CD4-positive, CD25-positive, alpha-beta regulatory T cell (primary cell): ENCODE data around the gene ABCC4. TPM values are rescaled to one million over a fixed set of nuclear protein-coding genes. Genes with fewer than 3 reads are reported as not detected.

Experiments
- ATAC-seq, 2 donors: fragments of 150-1000 bp; cut with Tn5 transposase; one replicate each; pipeline ENCODE4 v1.10.0; 2021; ENCODE audit warnings: low read depth in 2 of 2, moderate number of reproducible peaks in 2 of 2, moderate library complexity in 1 of 2
- DNase-seq, 3 donors: peaks; one replicate each; pipeline versions ENCODE4 v3.0.0 to v3.0.0-alpha.2; 2012 to 2022; ENCODE audit warnings: mixed read lengths in 1 of 3
- H3K27ac ChIP-seq: one replicate; pipeline ENCODE4 v1.7.0; 2013; ENCODE audit warnings: mild to moderate bottlenecking, low read length; ENCODE audit not compliant: insufficient read depth, poor library complexity, severe bottlenecking
- H3K27me3 ChIP-seq: one replicate; pipeline ENCODE4 v1.7.0; 2013; ENCODE audit warnings: low read length; ENCODE audit not compliant: control insufficient read depth, insufficient read depth
- H3K36me3 ChIP-seq: one replicate; pipeline ENCODE4 v1.7.0; 2013; ENCODE audit warnings: mild to moderate bottlenecking, low read length, moderate library complexity; ENCODE audit not compliant: control insufficient read depth, insufficient read depth
- H3K4me1 ChIP-seq: 2 replicates; pipeline ENCODE4 v1.7.0; 2013; ENCODE audit warnings: mild to moderate bottlenecking, low read length; ENCODE audit not compliant: insufficient read depth, control insufficient read depth, poor library complexity, severe bottlenecking
- H3K4me3 ChIP-seq: one replicate; pipeline ENCODE4 v1.7.0; 2013; ENCODE audit warnings: low read depth, mild to moderate bottlenecking, low read length, moderate library complexity
- H3K9me3 ChIP-seq, 2 experiments: 1 replicate in 1 of 2; 2 replicates in 1 of 2; pipeline ENCODE4 v1.7.0; 2013; ENCODE audit warnings: low read length in 2 of 2, mild to moderate bottlenecking in 1 of 2, moderate library complexity in 1 of 2; ENCODE audit not compliant: control insufficient read depth in 2 of 2
- H3K27ac Mint-ChIP-seq, 3 donors: one replicate each; pipeline ENCODE4 v1.8.0; 2020 to 2022; ENCODE audit warnings: mild to moderate bottlenecking in 3 of 3, mixed read lengths in 3 of 3, moderate library complexity in 2 of 3
- H3K27me3 Mint-ChIP-seq: one replicate; pipeline ENCODE4 v1.8.0; 2022; ENCODE audit warnings: mild to moderate bottlenecking, mixed read lengths
- H3K36me3 Mint-ChIP-seq: one replicate; pipeline ENCODE4 v1.8.0; 2020; ENCODE audit warnings: mixed read lengths
- H3K4me1 Mint-ChIP-seq, 4 donors: one replicate each; pipeline ENCODE4 v1.8.0; 2020 to 2022; ENCODE audit warnings: mixed read lengths in 4 of 4, mild to moderate bottlenecking in 1 of 4
- H3K4me3 Mint-ChIP-seq, 4 donors: one replicate each; pipeline ENCODE4 v1.8.0; 2020 to 2022; ENCODE audit warnings: mild to moderate bottlenecking in 4 of 4, mixed read lengths in 4 of 4, moderate library complexity in 3 of 4
- H3K9me3 Mint-ChIP-seq, 7 donors: one replicate each; pipeline ENCODE4 v1.8.0; 2020 to 2022; ENCODE audit warnings: mixed read lengths in 7 of 7, mild to moderate bottlenecking in 3 of 7, moderate library complexity in 2 of 7
- polyA plus RNA-seq, 4 donors: library from polyadenylated mRNA; unstranded; fragments of 300-500 nt; fragmentation: Illumina TruSeq; gene quantifications; one replicate each; pipeline ENCODE4 v1.2.3, GENCODE V29; 2021
- total RNA-seq: library from RNA; stranded (reverse); gene quantifications from one replicate; pipeline ENCODE4 v1.2.3, GENCODE V29; 2022

Gene ABCC4
- total and polyA plus RNA-seq, 5 donors from 2014 or later: 3.9 to 13.2 (median 6.8) TPM

DNA sequence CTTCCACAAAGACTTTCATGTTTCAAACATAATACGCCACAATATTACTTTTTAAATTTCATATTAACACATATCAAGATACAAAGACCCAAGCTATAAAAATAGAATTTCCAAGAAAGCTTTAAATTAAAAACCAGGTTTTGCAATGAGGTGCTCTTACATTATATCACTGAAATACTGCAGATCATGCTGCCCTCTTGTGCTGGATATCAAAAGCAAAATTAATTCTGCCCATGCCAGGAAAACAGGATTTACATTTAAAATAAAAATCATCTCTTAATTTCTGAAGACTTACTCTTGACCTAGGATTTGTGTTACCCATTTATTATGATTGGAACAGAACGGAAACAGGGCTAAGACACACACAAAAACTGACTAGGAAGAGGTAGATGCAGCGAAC lies 145.0 kb downstream of the ABCC4 start:
- Mint-ChIP-seq H3K36me3 (peaks cover 21% of the 10 kb centered on the region), H3K4me1 (peaks cover 4 to 21% (median 17%) of the 10 kb centered on the region in 4 donors), H3K9me3 (no peaks in the 10 kb centered on the region), H3K4me3 (no peak overlapping the region), H3K27me3 (no peaks in the 10 kb centered on the region), H3K27ac (no peak overlapping the region)
- Histone ChIP-seq H3K4me1 (no peaks in the 10 kb centered on the region), H3K36me3 (peaks cover 15% of the 10 kb centered on the region), H3K4me3 (no peak overlapping the region), H3K9me3 (no peaks in the 10 kb centered on the region), H3K27me3 (no peaks in the 10 kb centered on the region), H3K27ac (no peak overlapping the region)
- ATAC-seq (no peak), DNase-seq (peak in 1 of 3 donors; percentile 18)

DNA sequence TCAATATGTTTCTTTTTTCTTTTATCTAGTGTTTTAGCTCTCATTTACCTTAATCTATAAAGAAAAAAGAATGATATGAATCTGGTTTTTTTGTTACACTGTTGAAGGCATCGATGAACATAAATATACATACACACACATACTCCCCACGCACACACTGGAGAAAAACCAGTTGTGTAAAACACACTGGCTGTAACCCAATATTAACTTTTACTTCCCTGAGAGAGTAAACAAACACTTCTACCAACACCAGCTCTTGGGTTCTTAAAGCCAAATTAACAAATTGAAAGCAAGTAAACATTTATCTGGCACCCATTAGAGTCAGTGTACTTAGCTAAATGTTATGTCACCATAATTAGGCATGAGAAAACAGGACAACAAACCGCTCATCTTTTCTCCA lies 145.7 kb downstream of the ABCC4 start:
- no peak overlapping the region for H3K27ac Mint-ChIP-seq
- no peaks in the 10 kb centered on the region for H3K27me3 Mint-ChIP-seq
- Histone ChIP-seq H3K27me3 (no peaks in the 10 kb centered on the region), H3K4me3 (no peak overlapping the region), H3K9me3 (no peaks in the 10 kb centered on the region), H3K27ac (no peak overlapping the region), H3K36me3 (peaks cover 11% of the 10 kb centered on the region), H3K4me1 (no peaks in the 10 kb centered on the region)
- no peak overlapping the region for H3K4me3 Mint-ChIP-seq
- H3K9me3 Mint-ChIP-seq: no peaks in the 10 kb centered on the region
- peaks cover 9 to 21% (median 17%) of the 10 kb centered on the region in 4 donors for H3K4me1 Mint-ChIP-seq
- no peak for ATAC-seq
- peaks cover 25% of the 10 kb centered on the region for H3K36me3 Mint-ChIP-seq
- no peak for DNase-seq

DNA sequence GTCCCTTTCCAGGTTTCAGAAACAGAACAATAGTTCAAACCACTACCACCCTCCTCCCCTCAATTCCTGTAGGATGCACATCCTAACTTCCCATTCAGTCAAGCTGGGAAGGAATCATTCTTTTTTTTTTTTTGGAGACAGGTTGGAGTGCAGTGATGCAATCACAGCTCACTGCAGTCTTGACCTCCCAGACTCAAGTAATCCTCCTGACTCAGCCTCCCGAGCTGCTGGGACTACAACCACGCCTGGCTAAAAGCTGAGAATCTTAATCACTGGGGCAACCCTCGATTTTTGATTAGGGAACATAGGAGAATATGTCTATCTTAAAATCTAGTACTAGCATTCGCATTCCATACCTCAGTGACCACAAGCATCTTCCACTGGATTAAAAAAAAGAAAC lies 146.2 kb downstream of the ABCC4 start:
- Mint-ChIP-seq H3K27ac (no peak overlapping the region), H3K9me3 (no peaks in the 10 kb centered on the region), H3K36me3 (peaks cover 21% of the 10 kb centered on the region), H3K4me1 (peaks cover 11 to 21% (median 17%) of the 10 kb centered on the region in 4 donors), H3K4me3 (no peak overlapping the region), H3K27me3 (no peaks in the 10 kb centered on the region)
- Histone ChIP-seq H3K27ac (no peak overlapping the region), H3K4me3 (no peak overlapping the region), H3K4me1 (no peaks in the 10 kb centered on the region), H3K36me3 (peaks cover 7% of the 10 kb centered on the region), H3K9me3 (no peaks in the 10 kb centered on the region), H3K27me3 (no peaks in the 10 kb centered on the region)
- DNase-seq (no peak), ATAC-seq (no peak)

DNA sequence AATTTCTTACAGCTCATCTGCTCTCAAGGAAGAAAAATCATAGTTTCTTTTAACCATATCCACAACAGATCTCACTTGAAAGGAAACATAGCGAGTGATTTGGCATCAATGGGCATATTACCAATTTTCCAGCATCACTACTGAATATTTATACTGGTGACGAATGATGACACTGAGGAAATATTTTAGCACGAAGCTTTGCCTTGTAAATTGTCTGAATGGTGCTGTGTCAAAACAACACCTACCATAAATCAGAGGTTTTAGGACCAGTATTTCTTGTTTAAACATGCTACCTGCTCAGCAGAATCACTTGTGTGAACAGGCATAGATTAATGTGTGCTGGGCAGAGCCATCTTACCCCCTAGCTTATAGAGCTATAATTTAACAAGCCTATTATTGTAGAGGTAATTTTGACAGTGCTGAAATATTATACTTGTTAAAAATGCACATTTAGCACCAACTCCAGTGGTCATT lies 146.8 kb downstream of the ABCC4 start:
- Mint-ChIP-seq H3K4me3 (peak overlapping the region in 1 of 4 donors; percentile 33), H3K27me3 (no peaks in the 10 kb centered on the region), H3K9me3 (no peaks in the 10 kb centered on the region), H3K36me3 (peaks cover 16% of the 10 kb centered on the region), H3K27ac (peak overlapping the region in 2 of 3 donors; percentile 5 to 56), H3K4me1 (peaks cover 11 to 21% (median 17%) of the 10 kb centered on the region in 4 donors)
- no peak for ATAC-seq
- Histone ChIP-seq H3K27ac (no peak overlapping the region), H3K36me3 (peaks cover 2% of the 10 kb centered on the region), H3K4me1 (no peaks in the 10 kb centered on the region), H3K9me3 (no peaks in the 10 kb centered on the region), H3K27me3 (no peaks in the 10 kb centered on the region), H3K4me3 (no peak overlapping the region)
- DNase-seq: no peak

DNA sequence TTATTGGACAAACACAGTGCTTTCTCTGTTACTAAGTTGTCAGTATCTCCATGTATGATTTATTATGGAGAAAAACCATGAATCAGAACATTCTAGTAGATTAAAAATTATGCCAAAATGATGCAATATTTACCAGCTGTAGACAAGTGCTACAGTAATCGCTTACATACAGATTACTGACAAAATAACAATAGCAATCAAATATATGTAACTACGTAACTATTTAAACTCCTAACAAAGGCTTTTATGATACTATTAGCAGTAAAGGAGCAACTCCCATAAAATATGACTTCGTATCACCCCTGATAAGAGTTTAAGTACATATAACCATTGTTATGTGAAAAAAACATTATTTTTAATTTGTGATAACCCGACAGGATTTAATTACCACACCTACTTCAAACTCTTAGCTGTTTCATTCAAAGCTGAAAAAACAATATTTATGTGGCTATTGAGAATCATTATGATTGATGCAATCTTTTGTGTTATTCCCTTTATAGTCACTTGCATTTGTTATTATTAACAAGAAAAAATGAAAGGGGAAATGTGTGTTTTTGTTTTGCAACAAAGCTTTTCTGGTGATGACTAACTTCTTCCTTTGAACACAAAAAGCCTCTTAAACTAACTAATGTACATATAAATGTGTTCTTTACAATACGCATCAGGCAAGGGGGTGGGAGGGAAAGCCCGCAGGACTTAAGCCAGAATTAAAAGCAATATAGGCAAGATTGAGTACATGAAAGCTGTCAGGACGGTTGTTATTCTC lies 147.4 kb downstream of the ABCC4 start:
- no peaks in the 10 kb centered on the region for H3K9me3 ChIP-seq
- DNase-seq (no peak), ATAC-seq (no peak)
- peak overlapping the region in 2 of 3 donors; percentile 5 to 56 for H3K27ac Mint-ChIP-seq
- no peak overlapping the region for H3K27ac ChIP-seq
- H3K27me3 ChIP-seq: no peaks in the 10 kb centered on the region
- H3K36me3 ChIP-seq: no peaks in the 10 kb centered on the region
- peak overlapping the region in 1 of 4 donors; percentile 33 for H3K4me3 Mint-ChIP-seq
- no peaks in the 10 kb centered on the region for H3K9me3 Mint-ChIP-seq
- H3K4me3 ChIP-seq: no peak overlapping the region
- H3K36me3 Mint-ChIP-seq: peaks cover 16% of the 10 kb centered on the region
- no peaks in the 10 kb centered on the region for H3K4me1 ChIP-seq
- H3K4me1 Mint-ChIP-seq: peaks cover 11 to 21% (median 17%) of the 10 kb centered on the region in 4 donors
- H3K27me3 Mint-ChIP-seq: no peaks in the 10 kb centered on the region

DNA sequence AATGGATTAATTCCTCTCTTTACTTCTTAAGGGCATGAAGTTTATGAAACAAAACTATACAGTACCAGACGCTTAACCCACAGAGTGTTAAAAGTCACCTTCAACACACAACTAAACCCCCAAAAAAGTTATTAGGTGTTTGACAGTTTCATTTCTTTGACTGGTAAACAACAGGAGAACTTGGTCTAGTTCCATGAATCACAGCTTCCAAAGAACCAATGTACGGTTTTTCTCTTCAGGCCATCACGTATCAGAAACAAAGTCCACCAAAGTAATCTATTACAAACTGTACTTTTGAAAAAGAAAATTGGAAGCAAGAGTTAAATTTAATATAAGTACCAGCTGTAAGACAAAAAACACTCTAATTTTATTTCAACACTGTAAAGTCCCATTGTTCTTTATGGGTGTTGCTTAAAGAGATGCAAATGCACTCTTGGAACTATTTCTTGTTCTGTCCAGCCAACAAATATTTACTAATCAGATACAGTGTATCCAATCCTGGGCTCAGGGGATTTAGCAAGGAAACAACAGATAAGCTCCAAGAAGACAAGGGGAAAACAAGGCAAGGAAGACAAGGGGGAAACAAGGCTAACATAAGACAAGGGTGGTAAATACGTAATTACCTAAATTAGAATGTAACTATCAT lies 149.2 kb downstream of the ABCC4 start:
- Mint-ChIP-seq H3K27ac (no peak overlapping the region), H3K4me1 (peaks cover 11 to 24% (median 18%) of the 10 kb centered on the region in 4 donors), H3K27me3 (no peaks in the 10 kb centered on the region), H3K4me3 (no peak overlapping the region), H3K36me3 (peaks cover 19% of the 10 kb centered on the region), H3K9me3 (no peaks in the 10 kb centered on the region)
- H3K27me3 ChIP-seq: no peaks in the 10 kb centered on the region
- H3K4me3 ChIP-seq: no peak overlapping the region
- ATAC-seq (no peak), DNase-seq (no peak)
- H3K9me3 ChIP-seq: no peaks in the 10 kb centered on the region
- no peaks in the 10 kb centered on the region for H3K36me3 ChIP-seq
- no peak overlapping the region for H3K27ac ChIP-seq
- H3K4me1 ChIP-seq: no peaks in the 10 kb centered on the region

DNA sequence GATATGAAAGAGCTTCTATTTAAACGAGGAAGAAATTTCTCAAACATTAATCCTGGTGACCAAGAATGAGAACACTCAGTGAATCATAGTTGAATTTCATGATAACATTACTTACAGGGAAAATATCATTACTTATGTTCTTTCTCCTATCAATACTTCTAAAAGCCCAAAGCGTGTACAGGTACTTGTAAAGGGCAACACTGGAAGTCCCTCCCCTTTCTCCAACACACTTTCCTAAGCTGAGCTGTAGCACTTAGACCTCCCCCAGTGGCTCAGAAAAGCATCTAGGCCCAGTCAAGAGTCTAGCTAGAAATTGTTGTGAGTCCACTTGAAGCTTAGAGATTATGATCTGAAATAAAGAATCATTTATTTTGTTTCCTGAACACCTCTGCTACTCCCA lies 150.7 kb downstream of the ABCC4 start:
- H3K4me1 Mint-ChIP-seq: peaks cover 11 to 26% (median 16%) of the 10 kb centered on the region in 4 donors
- ATAC-seq (no peak), DNase-seq (no peak)
- no peaks in the 10 kb centered on the region for H3K27me3 ChIP-seq
- H3K4me3 Mint-ChIP-seq: no peak overlapping the region
- peaks cover 0 to 1% (median 0%) of the 10 kb centered on the region in 7 donors for H3K9me3 Mint-ChIP-seq
- no peaks in the 10 kb centered on the region for H3K4me1 ChIP-seq
- no peak overlapping the region for H3K27ac ChIP-seq
- H3K36me3 Mint-ChIP-seq: peaks cover 15% of the 10 kb centered on the region
- H3K27me3 Mint-ChIP-seq: no peaks in the 10 kb centered on the region
- no peak overlapping the region for H3K4me3 ChIP-seq
- no peaks in the 10 kb centered on the region for H3K9me3 ChIP-seq
- no peaks in the 10 kb centered on the region for H3K36me3 ChIP-seq
- H3K27ac Mint-ChIP-seq: peak overlapping the region in 2 of 3 donors; percentile 48 to 58
